ENCODE results near the gene SH3BGRL3.
"Not testable (repeated sequence)": the region's sequence is repeated elsewhere in the genome, so short reads cannot be mapped to it uniquely, and the experiment has no call there.

SH3BGRL3 gene

DNA sequence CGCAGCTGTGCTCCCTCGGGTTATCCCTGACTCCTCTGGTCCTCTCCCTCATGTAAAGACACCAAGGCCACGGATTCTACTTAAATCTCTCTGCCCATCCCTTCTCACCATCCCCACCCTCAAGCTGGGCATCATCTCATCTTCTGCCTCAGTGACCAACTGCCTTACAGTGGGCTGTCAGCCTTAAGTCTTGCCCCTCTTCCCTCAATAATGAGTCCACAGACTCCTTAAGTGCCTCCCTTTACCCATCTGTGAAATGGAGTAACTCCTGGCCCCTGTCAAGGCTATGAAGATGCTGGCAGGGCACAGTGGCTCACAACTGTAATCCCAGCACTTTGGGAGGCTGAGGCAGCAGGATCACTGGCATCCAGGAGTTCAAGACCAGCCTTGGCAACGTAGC lies 12.1 kb downstream of the SH3BGRL3 start:
- DNase-seq, result no peak

- DNase-seq, result not testable (repeated sequence)
These were observed 12.8 kb downstream of the SH3BGRL3 start for GRCh38 chr1:26292735-26293134.

- DNase-seq, result no peak
These were observed 14.1 kb downstream of the SH3BGRL3 start for GRCh38 chr1:26293911-26294463.

GRCh38 chr1:26295194-26296138 lies 15.6 kb downstream of the SH3BGRL3 start:
- DNase-seq, result no peak

- no peak for DNase-seq
These were observed 16.6 kb downstream of the SH3BGRL3 start for GRCh38 chr1:26296340-26297056.

DNA sequence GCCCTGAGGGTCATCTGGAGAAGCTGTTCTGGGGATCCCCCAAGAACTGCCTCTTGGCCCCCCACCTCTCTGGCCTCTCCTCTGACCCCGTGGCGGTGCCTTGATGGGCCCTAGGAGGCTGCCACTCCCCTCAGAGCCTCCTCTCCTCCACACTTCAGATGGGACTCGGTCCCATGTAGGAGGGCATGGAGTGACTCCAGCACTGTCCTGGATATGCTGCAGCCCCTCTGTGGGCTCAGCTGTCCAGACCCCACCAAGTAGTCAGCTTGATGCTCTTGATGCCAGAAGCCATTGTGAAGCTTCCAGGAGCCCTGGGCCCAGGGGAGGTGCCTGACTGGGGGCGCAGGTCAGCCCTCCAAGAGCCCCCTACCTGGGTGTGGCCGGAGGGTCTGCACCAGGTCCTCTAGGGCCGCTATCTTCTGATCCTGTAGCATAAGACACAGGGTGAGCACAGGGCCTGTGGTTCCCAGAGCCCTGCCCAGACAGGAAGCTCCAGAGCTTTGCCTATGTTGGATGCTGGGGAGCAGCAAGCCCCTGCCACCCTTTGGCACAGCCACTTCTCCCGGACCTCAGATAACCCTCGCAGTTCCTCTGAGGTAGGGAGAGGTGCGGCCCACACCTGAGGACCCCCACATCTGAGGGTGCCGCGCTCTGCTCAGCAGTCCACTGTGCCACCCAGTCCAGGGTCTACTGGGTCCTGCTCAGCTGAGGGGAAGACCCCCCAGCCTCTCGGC lies 17.3 kb downstream of the SH3BGRL3 start:
- DNase-seq, result no peak

GRCh38 chr1:26297791-26298124 lies 17.9 kb downstream of the SH3BGRL3 start:
- no peak for DNase-seq

- DNase-seq, result no peak
These were observed 20.8 kb downstream of the SH3BGRL3 start for GRCh38 chr1:26300578-26301275.

- no peak for DNase-seq
These were observed 23.0 kb downstream of the SH3BGRL3 start for GRCh38 chr1:26302733-26303405.

DNA sequence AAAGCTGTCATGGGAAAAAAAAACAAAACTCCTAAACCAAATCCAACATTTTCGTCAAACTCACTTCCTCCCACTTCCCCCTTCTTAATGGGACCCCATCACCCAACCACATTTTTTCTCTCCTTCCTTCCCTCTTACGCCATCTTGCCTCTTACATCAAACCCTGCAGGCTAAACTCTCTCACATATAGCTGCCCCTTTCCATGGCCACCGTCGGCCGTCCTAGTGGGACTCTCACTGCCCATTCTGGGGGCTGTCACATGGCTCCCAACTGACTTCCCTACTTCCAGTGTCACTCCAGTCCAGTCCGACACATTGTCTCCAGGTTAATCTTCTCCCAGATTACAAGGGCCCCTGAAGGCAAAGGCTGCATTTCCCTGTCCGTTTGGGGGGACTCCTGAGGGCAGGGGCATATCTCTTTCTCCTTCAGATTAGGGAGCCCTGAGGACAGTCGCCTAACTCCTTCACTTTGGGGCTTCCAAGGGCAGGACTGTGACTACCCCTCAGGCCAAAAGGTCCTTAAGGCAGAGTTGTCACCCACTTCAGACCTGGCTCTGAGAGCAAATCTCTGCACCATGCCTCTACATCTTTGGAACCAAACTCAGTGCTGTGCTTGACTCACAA lies 25.9 kb downstream of the SH3BGRL3 start:
- no peak for DNase-seq

GRCh38 chr1:26306290-26307229 lies 26.7 kb downstream of the SH3BGRL3 start, which contains the start of gene UBXN11:
TSS of gene UBXN11 (minus strand) at chr1:26306636. CDS start at chr1:26302883, 3,753 bp downstream.
- peak; percentile 84 for DNase-seq

GRCh38 chr1:26307363-26307781 lies 27.5 kb downstream of the SH3BGRL3 start:
- no peak for DNase-seq

DNA sequence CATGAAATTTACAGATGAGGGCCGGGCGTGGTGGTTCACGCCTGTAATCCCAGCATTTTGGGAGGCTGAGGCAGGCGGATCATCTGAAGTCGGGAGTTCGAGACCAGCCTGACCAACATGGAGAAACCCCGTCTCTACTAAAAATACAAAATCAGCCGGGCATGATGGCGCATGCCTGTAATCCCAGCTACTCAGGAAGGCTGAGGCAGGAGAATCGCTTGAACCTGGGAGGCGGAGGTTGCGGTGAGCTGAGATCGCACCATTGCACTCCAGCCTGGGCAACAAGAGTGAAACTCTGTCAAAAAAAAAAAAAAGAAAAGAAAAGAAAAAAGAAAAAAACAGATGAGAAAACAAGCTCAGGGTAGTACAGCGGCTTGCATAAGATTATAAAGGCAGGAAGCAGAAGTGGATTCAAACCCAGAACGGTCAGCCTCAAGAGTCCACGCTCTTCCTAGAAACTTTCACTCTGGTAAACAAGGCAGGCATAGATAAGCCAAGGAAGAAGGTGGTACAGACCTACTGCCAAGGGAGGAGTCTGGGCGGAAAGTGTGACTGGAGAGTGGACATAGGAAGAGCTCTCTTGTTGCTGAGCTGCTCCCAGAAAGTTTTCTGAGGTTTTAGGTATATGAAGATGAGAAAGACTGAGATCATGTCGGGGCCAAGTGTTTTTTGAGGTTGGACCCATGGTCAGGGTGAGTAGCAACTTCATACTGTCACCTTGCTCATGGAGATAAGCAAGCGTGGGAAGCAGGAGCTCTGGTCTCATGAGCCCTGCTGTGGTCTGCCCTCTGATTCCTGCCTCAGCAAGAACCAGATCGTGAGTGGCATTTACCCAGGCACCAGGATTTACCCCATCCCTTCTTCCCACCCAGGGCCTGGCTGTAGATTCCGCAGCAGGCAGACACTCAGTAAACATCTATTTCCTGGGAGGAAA lies 28.3 kb downstream of the SH3BGRL3 start:
- DNase-seq, result not testable (repeated sequence)

- no peak for DNase-seq
These were observed 34.6 kb downstream of the SH3BGRL3 start for GRCh38 chr1:26314501-26314900.

GRCh38 chr1:26315874-26316850 lies 36.3 kb downstream of the SH3BGRL3 start:
- DNase-seq, result no peak

- no peak for DNase-seq
These were observed 37.3 kb downstream of the SH3BGRL3 start for GRCh38 chr1:26317146-26317545.

GRCh38 chr1:26317612-26318337 lies 37.9 kb downstream of the SH3BGRL3 start, which contains the start of gene CD52:
TSS of gene CD52 (plus strand) at chr1:26317958. CDS start at chr1:26318018, 60 bp downstream.
- no peak for DNase-seq

Measured in NCI-H446 treated with DMSO at 0.1 percent for 48 hours (cell line).